IMR-90 (cell line): ENCODE data around the gene EHBP1. TPM values are rescaled to one million over a fixed set of nuclear protein-coding genes. Genes with fewer than 3 reads are reported as not detected.

ENCODE experiments used
- ATAC-seq: fragments of 200-7000 bp; cut with Tn5 transposase; 2 replicates; pipeline ENCODE4 v1.9.1; 2020; ENCODE audit warnings: low read depth, mild to moderate bottlenecking, moderate library complexity
- BruUV-seq: library from RNA; stranded (reverse); fragments of 400-500 nt; replicated peaks from 2 replicates; lab custom pipeline; 2021; lab: Mats Ljungman, UMichigan
- CTCF ChIA-PET: fragments of 300-600 bp; formaldehyde crosslinking; extraction: SDS; loops from one replicate; lab custom pipeline; 2021; ENCODE audit warnings: antibody characterized with exemption; lab: Yijun Ruan, JAX
- POLR2A ChIA-PET: fragments of 300-600 bp; sonication (Branson Sonifier 250); formaldehyde crosslinking; loops from one replicate; lab custom pipeline; 2022; ENCODE audit warnings: antibody characterized with exemption; ENCODE audit not compliant: unreplicated experiment; lab: Charles Lee
- DNase-seq: peaks from one replicate; pipeline ENCODE4 v3.0.0; 2013
- H2AFZ ChIP-seq: replicated peaks from 2 replicates; pipeline ENCODE3; 2013; ENCODE audit warnings: low read length, mild to moderate bottlenecking; ENCODE audit not compliant: poor library complexity
- H2AK5ac ChIP-seq: 2 replicates; pipeline ENCODE4 v1.6.1; 2013; ENCODE audit warnings: low read depth, low read length, inconsistent platforms
- H2AK9ac ChIP-seq: replicated peaks from 2 replicates; pipeline ENCODE3; 2013; ENCODE audit warnings: mild to moderate bottlenecking, low read depth, low read length, moderate library complexity; ENCODE audit not compliant: poor library complexity
- H2BK120ac ChIP-seq: 2 replicates; pipeline ENCODE4 v1.6.1; 2013; ENCODE audit warnings: low read depth, low read length, inconsistent platforms
- H2BK15ac ChIP-seq: 3 replicates; pipeline ENCODE4 v1.6.1; 2013; ENCODE audit warnings: low read depth, low read length, inconsistent platforms
- H2BK20ac ChIP-seq: 2 replicates; pipeline ENCODE4 v1.6.1; 2013; ENCODE audit warnings: low read depth, mild to moderate bottlenecking, inconsistent platforms, low read length, moderate library complexity
- H2BK5ac ChIP-seq: 2 replicates; pipeline ENCODE4 v1.6.1; 2013; ENCODE audit warnings: mild to moderate bottlenecking, low read depth, low read length, inconsistent platforms; ENCODE audit not compliant: poor library complexity, severe bottlenecking
- H3K14ac ChIP-seq: replicated peaks from 2 replicates; pipeline ENCODE4 v1.6.1; 2013; ENCODE audit warnings: low read depth, low read length, inconsistent platforms
- H3K18ac ChIP-seq: 2 replicates; pipeline ENCODE4 v1.6.1; 2013; ENCODE audit warnings: low read depth, low read length, control low read depth
- H3K23ac ChIP-seq: 2 replicates; pipeline ENCODE4 v1.6.1; 2013; ENCODE audit warnings: low read depth, low read length, inconsistent platforms
- H3K27ac ChIP-seq: 2 replicates; pipeline ENCODE4 v1.5.1; 2013; ENCODE audit warnings: mild to moderate bottlenecking, control low read depth, low read length; ENCODE audit not compliant: insufficient read depth
- H3K27me3 ChIP-seq: 2 replicates; pipeline ENCODE4 v1.6.1; 2013; ENCODE audit warnings: low read length; ENCODE audit not compliant: control insufficient read depth, insufficient read depth
- H3K36me3 ChIP-seq: 2 replicates; pipeline ENCODE4 v1.6.1; 2013; ENCODE audit warnings: low read length, mixed read lengths; ENCODE audit not compliant: control insufficient read depth, insufficient read depth
- H3K4ac ChIP-seq: 2 replicates; pipeline ENCODE4 v1.6.1; 2013; ENCODE audit warnings: low read depth, low read length, inconsistent platforms
- H3K4me1 ChIP-seq: 2 replicates; pipeline ENCODE4 v1.6.1; 2013; ENCODE audit warnings: low read length, mixed read lengths; ENCODE audit not compliant: control insufficient read depth, insufficient read depth
- H3K4me2 ChIP-seq: 2 replicates; pipeline ENCODE4 v1.6.1; 2013; ENCODE audit warnings: low read depth, mild to moderate bottlenecking, control low read depth, low read length, moderate library complexity
- H3K4me3 ChIP-seq: 2 replicates; pipeline ENCODE4 v1.5.1; 2013; ENCODE audit warnings: low read depth, mild to moderate bottlenecking, control low read depth, low read length, moderate library complexity; ENCODE audit not compliant: insufficient read depth
- H3K56ac ChIP-seq: 2 replicates; pipeline ENCODE4 v1.6.1; 2013; ENCODE audit warnings: low read length, inconsistent platforms; ENCODE audit not compliant: insufficient read depth; ENCODE audit errors: extremely low read depth
- H3K79me1 ChIP-seq, 2 experiments: 2 replicates each; pipeline ENCODE4 v1.6.1; 2013; ENCODE audit warnings: low read length in 2 of 2, inconsistent platforms in 1 of 2, low read depth in 1 of 2
- H3K9ac ChIP-seq: 2 replicates; pipeline ENCODE4 v1.6.1; 2013; ENCODE audit warnings: low read depth, low read length, control low read depth
- H3K9me1 ChIP-seq: 2 replicates; pipeline ENCODE4 v1.6.1; 2013; ENCODE audit warnings: low read length, inconsistent platforms; ENCODE audit not compliant: insufficient read depth
- H3K9me3 ChIP-seq: 2 replicates; pipeline ENCODE4 v1.6.1; 2013; ENCODE audit warnings: low read length; ENCODE audit not compliant: control insufficient read depth, insufficient read depth
- H4K20me1 ChIP-seq: 2 replicates; pipeline ENCODE4 v1.6.1; 2013; ENCODE audit warnings: low read length, inconsistent platforms; ENCODE audit not compliant: insufficient read depth
- H4K5ac ChIP-seq: 2 replicates; pipeline ENCODE4 v1.6.1; 2013; ENCODE audit warnings: mild to moderate bottlenecking, low read depth, low read length, control low read depth
- H4K8ac ChIP-seq, 2 experiments: 2 replicates each; pipeline ENCODE4 v1.6.1; 2013; ENCODE audit warnings: low read depth in 2 of 2, low read length in 2 of 2, control low read depth in 1 of 2, inconsistent platforms in 1 of 2
- H4K91ac ChIP-seq: 2 replicates; pipeline ENCODE4 v1.6.1; 2013; ENCODE audit warnings: low read depth, low read length, inconsistent platforms; ENCODE audit not compliant: insufficient read depth
- BHLHE40 ChIP-seq: fragments of 150-350 bp; IDR thresholded peaks from 2 replicates; pipeline ENCODE4 v1.6.1; 2016; ENCODE audit warnings: mild to moderate bottlenecking, low read depth, low read length
- MAFK ChIP-seq: IDR thresholded peaks from 2 replicates; pipeline ENCODE4 v1.6.1; 2012; ENCODE audit warnings: low read depth, low read length, improper control_type of control experiment
- MAZ ChIP-seq: IDR thresholded peaks from 2 replicates; pipeline ENCODE4 v1.6.1; 2012; ENCODE audit warnings: low read depth, mild to moderate bottlenecking, low read length, improper control_type of control experiment, moderate library complexity, borderline replicate concordance
- MXI1 ChIP-seq: IDR thresholded peaks from 2 replicates; pipeline ENCODE4 v1.6.1; 2012; ENCODE audit warnings: low read depth, mild to moderate bottlenecking, low read length, moderate library complexity, borderline replicate concordance
- NFE2L2 ChIP-seq: fragments of 150-350 bp; IDR thresholded peaks from 2 replicates; pipeline ENCODE4 v1.6.1; 2016; ENCODE audit warnings: low read depth, mild to moderate bottlenecking, low read length
- POLR2A ChIP-seq: IDR thresholded peaks from 2 replicates; pipeline ENCODE4 v1.6.1; 2012; ENCODE audit warnings: mild to moderate bottlenecking, low read depth, low read length
- RAD21 ChIP-seq: IDR thresholded peaks from 2 replicates; pipeline ENCODE4 v1.6.1; 2012; ENCODE audit warnings: low read length, improper control_type of control experiment
- WGBS, 2 experiments: methylation state at CpG; one replicate each; pipeline versions ENCODE4 v1.1.5 to v1.1.7; 2013; ENCODE audit warnings: missing lambda C conversion rate in 2 of 2; ENCODE audit not compliant: insufficient read length in 1 of 2; ENCODE audit errors: extremely low coverage in 2 of 2; 5-methylcytosine and 5-hydroxymethylcytosine counted together
- dilution Hi-C: fragments of 300-500 bp; cut with HindIII; formaldehyde crosslinking; loops from one replicate; pipeline ENCODE4 v1.14.3; 2018; ENCODE audit warnings: low sequenced_read_pairs; ENCODE audit not compliant: unreplicated experiment
- in situ Hi-C: fragments of 300-500 bp; cut with MboI; formaldehyde crosslinking; loops from 3 replicates; pipeline ENCODE4 v1.14.3; 2019; ENCODE audit warnings: low sequenced_read_pairs, inconsistent platforms, mixed read lengths
- intact Hi-C: fragments of 100-400 bp; cut with micrococcal nuclease; formaldehyde crosslinking; loops from 2 replicates; pipeline ENCODE4 v1.10.0; 2022
- polyA plus RNA-seq, 3 experiments: library from polyadenylated mRNA; depleted of rRNA; stranded (reverse); fragments of >200 nt; gene quantifications; 2 replicates each; pipeline ENCODE4 v1.2.3, GENCODE V29; 2012; ENCODE audit warnings: low replicate concordance in 1 of 3
- total RNA-seq: library from RNA; depleted of rRNA; stranded (reverse); fragments of >200 nt; gene quantifications from 2 replicates; pipeline ENCODE4 v1.2.3, GENCODE V29; 2012
- TF ChIP-seq, protein P1 (sequence below): conservative IDR thresholded peaks from 2 replicates; pipeline ENCODE4 v1.5.1; 2012; ENCODE audit warnings: mild to moderate bottlenecking, low read depth, low read length, improper control_type of control experiment
- TF ChIP-seq, protein P2 (sequence below): fragments of 150-350 bp; IDR thresholded peaks from 2 replicates; pipeline ENCODE4 v1.6.1; 2017; ENCODE audit warnings: mild to moderate bottlenecking, antibody characterized with exemption, low read length, low read depth
- TF ChIP-seq, protein P3 (sequence below): fragments of 150-350 bp; IDR thresholded peaks from 2 replicates; pipeline ENCODE4 v1.6.1; 2016; ENCODE audit warnings: low read depth, mild to moderate bottlenecking, low read length, moderate library complexity, borderline replicate concordance

Gene EHBP1
- total and polyA plus RNA-seq, 2 of the 4 experiments (the other 2 are of a cell fraction), result 28.3 to 44.4 TPM

DNA sequence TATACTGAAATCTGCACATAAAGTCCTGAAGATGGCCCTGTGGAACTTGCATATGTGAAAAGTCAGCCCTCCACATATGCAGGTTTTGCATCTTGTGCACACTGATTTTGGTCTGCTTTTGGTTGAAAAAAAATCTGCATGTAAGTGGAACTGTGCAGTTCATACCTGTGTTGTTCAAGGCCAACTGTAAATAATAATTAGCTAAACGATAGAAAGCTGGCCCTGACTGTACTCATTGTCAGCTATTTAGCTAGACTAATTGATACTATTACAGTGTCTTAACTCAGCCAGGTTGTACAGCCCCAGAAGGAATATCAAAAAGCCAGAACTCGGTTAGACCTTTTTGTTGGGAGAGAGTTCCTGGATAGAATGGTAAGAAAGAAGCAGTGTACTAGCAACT lies 54.5 kb downstream of the EHBP1 start:
- H2BK15ac ChIP-seq, result no peak overlapping the region
- TF ChIP-seq, protein P1, sequence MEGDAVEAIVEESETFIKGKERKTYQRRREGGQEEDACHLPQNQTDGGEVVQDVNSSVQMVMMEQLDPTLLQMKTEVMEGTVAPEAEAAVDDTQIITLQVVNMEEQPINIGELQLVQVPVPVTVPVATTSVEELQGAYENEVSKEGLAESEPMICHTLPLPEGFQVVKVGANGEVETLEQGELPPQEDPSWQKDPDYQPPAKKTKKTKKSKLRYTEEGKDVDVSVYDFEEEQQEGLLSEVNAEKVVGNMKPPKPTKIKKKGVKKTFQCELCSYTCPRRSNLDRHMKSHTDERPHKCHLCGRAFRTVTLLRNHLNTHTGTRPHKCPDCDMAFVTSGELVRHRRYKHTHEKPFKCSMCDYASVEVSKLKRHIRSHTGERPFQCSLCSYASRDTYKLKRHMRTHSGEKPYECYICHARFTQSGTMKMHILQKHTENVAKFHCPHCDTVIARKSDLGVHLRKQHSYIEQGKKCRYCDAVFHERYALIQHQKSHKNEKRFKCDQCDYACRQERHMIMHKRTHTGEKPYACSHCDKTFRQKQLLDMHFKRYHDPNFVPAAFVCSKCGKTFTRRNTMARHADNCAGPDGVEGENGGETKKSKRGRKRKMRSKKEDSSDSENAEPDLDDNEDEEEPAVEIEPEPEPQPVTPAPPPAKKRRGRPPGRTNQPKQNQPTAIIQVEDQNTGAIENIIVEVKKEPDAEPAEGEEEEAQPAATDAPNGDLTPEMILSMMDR, result no peak
- TF ChIP-seq MXI1 (no peak), BHLHE40 (no peak), NFE2L2 (no peak), MAFK (no peak), POLR2A (no peak), MAZ (no peak), RAD21 (no peak)
- TF ChIP-seq, protein P2, sequence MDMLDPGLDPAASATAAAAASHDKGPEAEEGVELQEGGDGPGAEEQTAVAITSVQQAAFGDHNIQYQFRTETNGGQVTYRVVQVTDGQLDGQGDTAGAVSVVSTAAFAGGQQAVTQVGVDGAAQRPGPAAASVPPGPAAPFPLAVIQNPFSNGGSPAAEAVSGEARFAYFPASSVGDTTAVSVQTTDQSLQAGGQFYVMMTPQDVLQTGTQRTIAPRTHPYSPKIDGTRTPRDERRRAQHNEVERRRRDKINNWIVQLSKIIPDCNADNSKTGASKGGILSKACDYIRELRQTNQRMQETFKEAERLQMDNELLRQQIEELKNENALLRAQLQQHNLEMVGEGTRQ, result no peak
- TF ChIP-seq, protein P3, sequence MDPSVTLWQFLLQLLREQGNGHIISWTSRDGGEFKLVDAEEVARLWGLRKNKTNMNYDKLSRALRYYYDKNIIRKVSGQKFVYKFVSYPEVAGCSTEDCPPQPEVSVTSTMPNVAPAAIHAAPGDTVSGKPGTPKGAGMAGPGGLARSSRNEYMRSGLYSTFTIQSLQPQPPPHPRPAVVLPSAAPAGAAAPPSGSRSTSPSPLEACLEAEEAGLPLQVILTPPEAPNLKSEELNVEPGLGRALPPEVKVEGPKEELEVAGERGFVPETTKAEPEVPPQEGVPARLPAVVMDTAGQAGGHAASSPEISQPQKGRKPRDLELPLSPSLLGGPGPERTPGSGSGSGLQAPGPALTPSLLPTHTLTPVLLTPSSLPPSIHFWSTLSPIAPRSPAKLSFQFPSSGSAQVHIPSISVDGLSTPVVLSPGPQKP, result no peak
- no peak overlapping the region for H3K14ac ChIP-seq
- no peaks in the 10 kb centered on the region for H3K27me3 ChIP-seq
- no peaks in the 10 kb centered on the region for H3K9me1 ChIP-seq
- H2AK5ac ChIP-seq, result no peak overlapping the region
- dilution Hi-C loops, result no loop called here
- in situ Hi-C loops, result loop anchor here (25.0 kb wide), 1 partner anchor 773 kb away; no protein-coding TSS in a partner anchor
- no TSS peak for BruUV-seq
- H3K36me3 ChIP-seq, result no peaks in the 10 kb centered on the region
- no peak overlapping the region for H4K5ac ChIP-seq
- H3K4me2 ChIP-seq, result no peak overlapping the region
- WGBS, 2 experiments, result no CpG with 5 or more reads among the region's 2 CpGs
- H4K91ac ChIP-seq, result no peak overlapping the region
- no peak overlapping the region for H3K27ac ChIP-seq
- H4K20me1 ChIP-seq, result no peaks in the 10 kb centered on the region
- no peak for ATAC-seq
- H3K79me1 ChIP-seq, result peaks cover 27 to 48% of the 10 kb centered on the region in 2 experiments
- H3K9me3 ChIP-seq, result no peaks in the 10 kb centered on the region
- no peak overlapping the region for H3K56ac ChIP-seq
- no peak for DNase-seq
- no peak overlapping the region for H3K23ac ChIP-seq
- no peak overlapping the region for H3K4ac ChIP-seq
- no peak overlapping the region for H3K18ac ChIP-seq
- H3K4me1 ChIP-seq, result peaks cover 2% of the 10 kb centered on the region; the same call in 1 of the 2 replicates
- no peak overlapping the region for H2AFZ ChIP-seq
- H2BK120ac ChIP-seq, result no peak overlapping the region
- H3K4me3 ChIP-seq, result no peak overlapping the region
- H4K8ac ChIP-seq, result no peak overlapping the region
- CTCF ChIA-PET, result no interaction called here
- H3K9ac ChIP-seq, result no peak overlapping the region
- intact Hi-C loops, result loop anchor here (2.0 kb wide), 1 partner anchor 13 kb away; no protein-coding TSS in a partner anchor
- no peak overlapping the region for H2BK20ac ChIP-seq
- POLR2A ChIA-PET, result no interaction called here
- no peak overlapping the region for H2BK5ac ChIP-seq
- no peak overlapping the region for H2AK9ac ChIP-seq
